Neural progenitor cell (in vitro differentiated cells): ENCODE results near the gene RNF151. TPM values are rescaled to one million over a fixed set of nuclear protein-coding genes. Genes with fewer than 3 reads are reported as not detected.

Experiments used
- DNase-seq: peaks from one replicate; pipeline ENCODE4 v3.0.0-alpha.2; 2016; ENCODE audit warnings: low spot score
- H2AFZ ChIP-seq: fragments of 200-600 bp; sonication (generic); replicated peaks from 2 replicates; pipeline ENCODE4 v1.6.1; 2016; ENCODE audit warnings: antibody characterized with exemption
- H3F3A ChIP-seq: fragments of 200-600 bp; sonication (generic); 2 replicates; pipeline ENCODE4 v1.6.1; 2016; ENCODE audit warnings: antibody characterized with exemption, low read depth
- H3K27ac ChIP-seq: fragments of 200-600 bp; sonication (generic); 2 replicates; pipeline ENCODE4 v1.5.1; 2016; ENCODE audit warnings: mild to moderate bottlenecking
- H3K27me3 ChIP-seq: fragments of 200-600 bp; sonication (generic); 2 replicates; pipeline ENCODE4 v1.6.1; 2016; ENCODE audit warnings: mild to moderate bottlenecking, moderate library complexity
- H3K36me3 ChIP-seq: fragments of 200-600 bp; sonication (generic); 2 replicates; pipeline ENCODE4 v1.5.1; 2016
- H3K4me1 ChIP-seq: fragments of 200-600 bp; sonication (generic); 2 replicates; pipeline ENCODE4 v1.6.1; 2016; ENCODE audit warnings: mixed run types
- H3K4me2 ChIP-seq: fragments of 200-600 bp; sonication (generic); 2 replicates; pipeline ENCODE4 v1.6.1; 2016
- H3K4me3 ChIP-seq: fragments of 200-600 bp; sonication (generic); 2 replicates; pipeline ENCODE4 v1.5.1; 2016
- H3K79me2 ChIP-seq: fragments of 200-600 bp; sonication (generic); 2 replicates; pipeline ENCODE4 v1.6.1; 2016; ENCODE audit warnings: low read depth
- H3K9ac ChIP-seq: fragments of 200-600 bp; sonication (generic); 2 replicates; pipeline ENCODE4 v1.6.1; 2016
- H3K9me3 ChIP-seq: fragments of 200-600 bp; sonication (generic); 2 replicates; pipeline ENCODE4 v1.5.1; 2016; ENCODE audit warnings: low read depth
- H4K20me1 ChIP-seq: fragments of 200-600 bp; sonication (generic); 2 replicates; pipeline ENCODE4 v1.6.1; 2016; ENCODE audit warnings: low read depth
- H3K27ac Mint-ChIP-seq: 3 replicates; pipeline ENCODE4 v1.8.0; 2021; ENCODE audit warnings: mixed read lengths
- H3K27me3 Mint-ChIP-seq: 2 replicates; pipeline ENCODE4 v1.8.0; 2022; ENCODE audit warnings: low read depth, mild to moderate bottlenecking, inconsistent platforms, moderate library complexity, mixed read lengths; ENCODE audit not compliant: insufficient read depth
- H3K36me3 Mint-ChIP-seq: 3 replicates; pipeline ENCODE4 v1.8.0; 2021; ENCODE audit warnings: mixed read lengths
- H3K4me1 Mint-ChIP-seq: 3 replicates; pipeline ENCODE4 v1.8.0; 2021; ENCODE audit warnings: mixed read lengths
- H3K4me3 Mint-ChIP-seq: 3 replicates; pipeline ENCODE4 v1.8.0; 2021; ENCODE audit warnings: mild to moderate bottlenecking, moderate library complexity, mixed read lengths
- H3K9me3 Mint-ChIP-seq: 3 replicates; pipeline ENCODE4 v1.8.0; 2020; ENCODE audit warnings: mixed read lengths
- EZH2 ChIP-seq: fragments of 200-600 bp; sonication (generic); IDR thresholded peaks from 2 replicates; pipeline ENCODE4 v1.6.1; 2017; ENCODE audit warnings: antibody characterized with exemption, mild to moderate bottlenecking, moderate library complexity
- EZH2phosphoT487 ChIP-seq: fragments of 200-600 bp; sonication (generic); IDR thresholded peaks from 2 replicates; pipeline ENCODE4 v1.6.1; 2017; ENCODE audit warnings: antibody characterized with exemption
- total RNA-seq: library from RNA; depleted of rRNA; stranded (reverse); fragments of >200 nt; gene quantifications from 2 replicates; pipeline ENCODE4 v1.2.3, GENCODE V29; 2015; ENCODE audit warnings: low replicate concordance
- TF ChIP-seq, protein P1 (sequence below): fragments of 200-600 bp; sonication (generic); IDR thresholded peaks from 2 replicates; pipeline ENCODE4 v1.5.1; 2017; ENCODE audit warnings: antibody characterized with exemption, mild to moderate bottlenecking

RNF151 gene
- total RNA-seq, 1 donor from 2014 or later: not detected

DNA sequence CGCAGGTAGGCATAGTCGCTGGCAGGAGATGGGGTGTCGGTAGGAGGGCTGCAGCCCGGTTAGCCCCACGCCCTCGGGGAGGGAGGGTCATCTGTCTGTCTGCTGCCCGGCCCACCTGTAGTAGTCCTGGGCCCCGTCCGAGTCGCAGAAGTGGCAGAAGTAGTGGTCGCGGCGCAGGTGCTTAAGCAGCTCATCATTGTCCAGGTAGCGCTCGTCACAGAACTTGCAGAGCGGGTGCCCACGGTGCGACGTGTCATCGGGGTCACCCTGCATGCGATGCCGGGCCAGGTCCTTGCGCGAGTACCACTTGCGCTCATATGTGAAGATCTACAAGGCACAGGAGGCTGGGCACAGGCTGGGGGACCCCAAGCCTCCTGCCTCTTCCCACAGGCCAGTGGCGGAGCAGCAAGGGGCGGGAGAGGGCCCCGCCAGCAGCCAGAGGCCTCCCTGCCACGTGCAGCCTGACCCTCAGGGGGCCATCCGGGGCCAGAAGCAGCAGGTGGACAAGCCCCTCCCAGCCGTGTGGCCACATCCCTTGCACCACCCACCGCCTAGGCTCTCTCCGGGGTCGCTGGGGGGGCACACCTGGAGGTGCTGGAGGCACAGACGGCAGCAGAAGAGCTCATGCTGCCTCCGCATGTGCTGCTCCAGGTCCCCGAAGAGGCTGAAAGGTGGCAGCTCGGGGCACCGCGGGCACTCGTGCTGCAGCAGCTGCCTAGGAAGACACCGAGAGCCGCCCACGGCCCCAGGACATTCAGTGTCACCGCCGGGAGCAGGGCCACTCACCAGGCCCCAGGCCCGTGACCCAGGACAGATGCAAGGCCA is 36.0 kb downstream of the RNF151 start:
- no peak overlapping the region for H3K27ac Mint-ChIP-seq
- DNase-seq: peak; percentile 1
- H3K9ac ChIP-seq: no peak overlapping the region
- no peaks in the 10 kb centered on the region for H3K9me3 ChIP-seq
- H3K4me3 Mint-ChIP-seq: no peak overlapping the region
- no peak overlapping the region for H2AFZ ChIP-seq
- no peaks in the 10 kb centered on the region for H3K36me3 ChIP-seq
- TF ChIP-seq EZH2phosphoT487 (no peak), EZH2 (no peak)
- TF ChIP-seq, protein P1, sequence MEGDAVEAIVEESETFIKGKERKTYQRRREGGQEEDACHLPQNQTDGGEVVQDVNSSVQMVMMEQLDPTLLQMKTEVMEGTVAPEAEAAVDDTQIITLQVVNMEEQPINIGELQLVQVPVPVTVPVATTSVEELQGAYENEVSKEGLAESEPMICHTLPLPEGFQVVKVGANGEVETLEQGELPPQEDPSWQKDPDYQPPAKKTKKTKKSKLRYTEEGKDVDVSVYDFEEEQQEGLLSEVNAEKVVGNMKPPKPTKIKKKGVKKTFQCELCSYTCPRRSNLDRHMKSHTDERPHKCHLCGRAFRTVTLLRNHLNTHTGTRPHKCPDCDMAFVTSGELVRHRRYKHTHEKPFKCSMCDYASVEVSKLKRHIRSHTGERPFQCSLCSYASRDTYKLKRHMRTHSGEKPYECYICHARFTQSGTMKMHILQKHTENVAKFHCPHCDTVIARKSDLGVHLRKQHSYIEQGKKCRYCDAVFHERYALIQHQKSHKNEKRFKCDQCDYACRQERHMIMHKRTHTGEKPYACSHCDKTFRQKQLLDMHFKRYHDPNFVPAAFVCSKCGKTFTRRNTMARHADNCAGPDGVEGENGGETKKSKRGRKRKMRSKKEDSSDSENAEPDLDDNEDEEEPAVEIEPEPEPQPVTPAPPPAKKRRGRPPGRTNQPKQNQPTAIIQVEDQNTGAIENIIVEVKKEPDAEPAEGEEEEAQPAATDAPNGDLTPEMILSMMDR: no peak
- H3K79me2 ChIP-seq: peaks cover 34% of the 10 kb centered on the region
- H3K36me3 Mint-ChIP-seq: peaks cover 3% of the 10 kb centered on the region
- H3K4me1 ChIP-seq: peaks cover 6% of the 10 kb centered on the region
- H3F3A ChIP-seq: peaks cover 16% of the 10 kb centered on the region
- no peak overlapping the region for H3K4me3 ChIP-seq
- H3K4me2 ChIP-seq: no peak overlapping the region
- H3K27ac ChIP-seq: no peak overlapping the region
- H3K9me3 Mint-ChIP-seq: no peaks in the 10 kb centered on the region
- peaks cover 16% of the 10 kb centered on the region for H3K4me1 Mint-ChIP-seq
- H4K20me1 ChIP-seq: peaks cover 50% of the 10 kb centered on the region
- no peaks in the 10 kb centered on the region for H3K27me3 Mint-ChIP-seq
- no peaks in the 10 kb centered on the region for H3K27me3 ChIP-seq

GRCh38 chr16:2003231-2003826 is 36.7 kb downstream of the RNF151 start:
- H3K9ac ChIP-seq: no peak overlapping the region
- H3K27ac Mint-ChIP-seq: no peak overlapping the region
- peaks cover 2% of the 10 kb centered on the region for H3K36me3 Mint-ChIP-seq
- H2AFZ ChIP-seq: no peak overlapping the region
- no peaks in the 10 kb centered on the region for H3K36me3 ChIP-seq
- DNase-seq: peak; percentile 1
- no peaks in the 10 kb centered on the region for H3K9me3 Mint-ChIP-seq
- H3K79me2 ChIP-seq: peaks cover 41% of the 10 kb centered on the region
- TF ChIP-seq, protein P1: no peak
- TF ChIP-seq EZH2phosphoT487: no peak
- TF ChIP-seq EZH2: no peak
- no peaks in the 10 kb centered on the region for H3K9me3 ChIP-seq
- no peaks in the 10 kb centered on the region for H3K27me3 Mint-ChIP-seq
- H3K4me3 Mint-ChIP-seq: peak overlapping the region; percentile 58
- H3K4me3 ChIP-seq: no peak overlapping the region
- no peaks in the 10 kb centered on the region for H3K27me3 ChIP-seq
- H3K27ac ChIP-seq: no peak overlapping the region
- peaks cover 21% of the 10 kb centered on the region for H3K4me1 Mint-ChIP-seq
- peaks cover 16% of the 10 kb centered on the region for H3F3A ChIP-seq
- H3K4me1 ChIP-seq: peaks cover 10% of the 10 kb centered on the region
- H3K4me2 ChIP-seq: no peak overlapping the region
- H4K20me1 ChIP-seq: peaks cover 57% of the 10 kb centered on the region

DNA sequence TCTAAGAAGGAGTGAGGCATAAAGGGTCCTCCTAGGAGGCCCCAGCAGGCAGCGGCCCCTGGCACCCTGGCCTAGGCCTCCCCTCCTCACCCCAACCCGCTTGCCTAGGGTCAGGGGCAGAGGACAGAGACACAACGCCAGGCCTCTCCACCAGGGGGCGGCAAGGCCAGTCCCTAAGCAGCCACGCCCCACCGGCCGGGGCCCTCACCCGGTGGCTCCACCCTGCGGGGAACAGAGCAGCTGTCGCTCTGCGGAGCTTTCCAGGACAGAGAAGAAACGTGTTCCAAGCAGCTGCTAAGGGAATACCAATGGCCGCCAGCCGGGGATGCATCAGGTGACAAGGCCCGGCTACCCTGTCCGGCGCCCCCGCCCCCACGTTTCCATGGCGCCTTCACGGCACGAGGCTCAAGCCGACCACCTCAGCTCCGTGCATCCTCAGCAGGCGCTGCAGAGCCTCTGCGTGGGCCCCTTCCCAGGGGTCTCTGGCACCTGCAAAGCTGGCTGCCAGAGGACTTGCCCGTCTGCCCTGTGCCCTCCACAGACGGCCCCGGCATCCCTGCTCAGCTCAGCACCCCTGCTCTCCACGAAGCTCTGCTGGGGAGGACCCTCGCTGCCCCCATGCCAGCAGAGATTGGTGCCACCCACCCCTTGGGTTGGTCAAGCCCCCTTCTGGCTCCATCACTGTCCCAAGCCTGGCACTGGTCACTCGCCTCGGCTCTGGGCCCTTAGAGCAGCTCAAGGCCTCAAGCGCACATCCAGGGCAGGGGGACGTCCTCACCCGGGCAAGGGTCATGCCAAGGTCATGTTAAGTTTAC is 37.4 kb downstream of the RNF151 start:
- peaks cover 19% of the 10 kb centered on the region for H3F3A ChIP-seq
- Mint-ChIP-seq H3K4me1 (peaks cover 27% of the 10 kb centered on the region), H3K27ac (no peak overlapping the region), H3K4me3 (peak overlapping the region; percentile 35), H3K9me3 (no peaks in the 10 kb centered on the region), H3K36me3 (peaks cover 4% of the 10 kb centered on the region), H3K27me3 (no peaks in the 10 kb centered on the region)
- H3K79me2 ChIP-seq: peaks cover 48% of the 10 kb centered on the region
- no peaks in the 10 kb centered on the region for H3K9me3 ChIP-seq
- peaks cover 14% of the 10 kb centered on the region for H3K4me1 ChIP-seq
- no peaks in the 10 kb centered on the region for H3K27me3 ChIP-seq
- H4K20me1 ChIP-seq: peaks cover 64% of the 10 kb centered on the region
- H3K9ac ChIP-seq: no peak overlapping the region
- peak overlapping the region; percentile 60 for H3K4me2 ChIP-seq
- H3K4me3 ChIP-seq: peak overlapping the region; percentile 8
- no peaks in the 10 kb centered on the region for H3K36me3 ChIP-seq
- peak overlapping the region; percentile 44 for H3K27ac ChIP-seq
- H2AFZ ChIP-seq: no peak overlapping the region
- TF ChIP-seq, protein P1: peak; percentile 98
- TF ChIP-seq EZH2 (no peak), EZH2phosphoT487 (no peak)
- DNase-seq: peak; percentile 99
